RWPE2 (cell line): ENCODE results near the gene GSK3B.

Experiments used
- ATAC-seq: fragments of 200-7000 bp; cut with Tn5 transposase; 3 replicates; pipeline ENCODE4 v1.9.1; 2021; ENCODE audit warnings: low read depth
- DNase-seq: peaks from one replicate; pipeline ENCODE4 v3.0.0-alpha.2; 2020; ENCODE audit warnings: low spot score
- H3K27ac ChIP-seq: fragments of 450-650 bp; 2 replicates; pipeline ENCODE4 v1.5.1; 2017; ENCODE audit warnings: mild to moderate bottlenecking; ENCODE audit not compliant: poor library complexity, severe bottlenecking
- H3K27me3 ChIP-seq: fragments of 250-450 bp; sonication (Bioruptor Pico); 2 replicates; pipeline ENCODE4 v1.5.1; 2021; ENCODE audit warnings: mild to moderate bottlenecking, moderate library complexity; ENCODE audit not compliant: insufficient read depth, poor library complexity, severe bottlenecking
- H3K36me3 ChIP-seq: fragments of 250-450 bp; sonication (Bioruptor Pico); 2 replicates; pipeline ENCODE4 v1.5.1; 2020; ENCODE audit warnings: low read depth, mild to moderate bottlenecking, moderate library complexity
- H3K4me1 ChIP-seq: fragments of 250-450 bp; sonication (Bioruptor Pico); 2 replicates; pipeline ENCODE4 v1.5.1; 2021; ENCODE audit warnings: mild to moderate bottlenecking, moderate library complexity; ENCODE audit not compliant: insufficient read depth, poor library complexity, severe bottlenecking
- H3K4me3 ChIP-seq: fragments of 250-450 bp; sonication (Bioruptor Pico); 2 replicates; pipeline ENCODE4 v1.5.1; 2021; ENCODE audit warnings: mild to moderate bottlenecking, moderate library complexity; ENCODE audit not compliant: severe bottlenecking
- H3K9me3 ChIP-seq: fragments of 250-450 bp; sonication (Bioruptor Pico); 2 replicates; pipeline ENCODE4 v1.5.1; 2021; ENCODE audit warnings: mild to moderate bottlenecking, moderate library complexity; ENCODE audit not compliant: severe bottlenecking
- TF ChIP-seq, protein P1 (sequence below): fragments of 450-650 bp; IDR thresholded peaks from one replicate; pipeline ENCODE4 v1.5.1; 2017; ENCODE audit warnings: mild to moderate bottlenecking, moderate library complexity; ENCODE audit not compliant: poor library complexity, severe bottlenecking

The GSK3B gene

DNA sequence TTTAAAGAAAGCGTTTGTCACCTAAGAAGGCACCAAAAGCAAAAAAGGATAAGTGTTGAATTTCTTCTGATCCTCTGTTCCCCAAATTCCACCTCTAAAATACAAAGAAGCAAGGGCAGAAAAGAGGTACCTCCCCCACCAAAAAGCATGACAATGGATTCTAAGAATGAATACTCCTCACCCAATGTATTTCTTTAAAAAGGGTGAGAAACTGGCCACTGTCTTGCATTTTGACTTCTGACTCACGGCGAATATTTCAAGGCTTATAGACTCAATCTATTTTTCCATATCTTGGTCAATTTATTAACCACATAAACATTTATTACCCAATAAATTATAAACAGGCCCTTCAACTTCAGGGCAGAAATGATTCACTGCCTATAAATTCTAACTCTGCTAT, 181.2 kb downstream of the GSK3B start:
- Histone ChIP-seq H3K4me1 (peaks cover 5% of the 10 kb centered on the region), H3K27ac (peak overlapping the region; percentile 2), H3K4me3 (no peak overlapping the region), H3K27me3 (no peaks in the 10 kb centered on the region), H3K9me3 (no peaks in the 10 kb centered on the region), H3K36me3 (peaks cover 89% of the 10 kb centered on the region)
- no peak for DNase-seq
- peak; percentile 65 for ATAC-seq
- TF ChIP-seq, protein P1, sequence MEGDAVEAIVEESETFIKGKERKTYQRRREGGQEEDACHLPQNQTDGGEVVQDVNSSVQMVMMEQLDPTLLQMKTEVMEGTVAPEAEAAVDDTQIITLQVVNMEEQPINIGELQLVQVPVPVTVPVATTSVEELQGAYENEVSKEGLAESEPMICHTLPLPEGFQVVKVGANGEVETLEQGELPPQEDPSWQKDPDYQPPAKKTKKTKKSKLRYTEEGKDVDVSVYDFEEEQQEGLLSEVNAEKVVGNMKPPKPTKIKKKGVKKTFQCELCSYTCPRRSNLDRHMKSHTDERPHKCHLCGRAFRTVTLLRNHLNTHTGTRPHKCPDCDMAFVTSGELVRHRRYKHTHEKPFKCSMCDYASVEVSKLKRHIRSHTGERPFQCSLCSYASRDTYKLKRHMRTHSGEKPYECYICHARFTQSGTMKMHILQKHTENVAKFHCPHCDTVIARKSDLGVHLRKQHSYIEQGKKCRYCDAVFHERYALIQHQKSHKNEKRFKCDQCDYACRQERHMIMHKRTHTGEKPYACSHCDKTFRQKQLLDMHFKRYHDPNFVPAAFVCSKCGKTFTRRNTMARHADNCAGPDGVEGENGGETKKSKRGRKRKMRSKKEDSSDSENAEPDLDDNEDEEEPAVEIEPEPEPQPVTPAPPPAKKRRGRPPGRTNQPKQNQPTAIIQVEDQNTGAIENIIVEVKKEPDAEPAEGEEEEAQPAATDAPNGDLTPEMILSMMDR = no peak

DNA sequence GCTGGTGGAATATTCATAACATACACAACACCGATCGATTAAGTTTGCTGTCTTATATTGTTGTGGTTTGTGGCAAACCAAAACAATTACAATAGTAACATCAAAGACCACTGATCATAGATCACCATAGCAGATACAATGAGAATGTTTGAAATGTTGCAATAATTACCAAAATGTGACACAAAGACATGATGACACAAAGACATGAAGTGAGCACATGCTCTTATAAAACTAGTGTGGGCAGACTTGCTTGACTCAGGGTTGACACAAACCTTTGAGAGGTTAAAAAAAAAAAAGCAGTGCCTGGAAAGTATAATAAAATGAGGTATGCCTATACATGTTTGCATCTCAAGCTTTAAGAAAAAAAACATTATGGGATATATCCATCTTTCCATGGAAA, 182.0 kb downstream of the GSK3B start:
- H3K27ac ChIP-seq = no peak overlapping the region
- peaks cover 93% of the 10 kb centered on the region for H3K36me3 ChIP-seq
- no peak overlapping the region for H3K4me3 ChIP-seq
- DNase-seq (no peak), ATAC-seq (no peak)
- H3K27me3 ChIP-seq = no peaks in the 10 kb centered on the region
- H3K9me3 ChIP-seq = no peaks in the 10 kb centered on the region
- TF ChIP-seq, protein P1 = no peak
- H3K4me1 ChIP-seq = peaks cover 5% of the 10 kb centered on the region

DNA sequence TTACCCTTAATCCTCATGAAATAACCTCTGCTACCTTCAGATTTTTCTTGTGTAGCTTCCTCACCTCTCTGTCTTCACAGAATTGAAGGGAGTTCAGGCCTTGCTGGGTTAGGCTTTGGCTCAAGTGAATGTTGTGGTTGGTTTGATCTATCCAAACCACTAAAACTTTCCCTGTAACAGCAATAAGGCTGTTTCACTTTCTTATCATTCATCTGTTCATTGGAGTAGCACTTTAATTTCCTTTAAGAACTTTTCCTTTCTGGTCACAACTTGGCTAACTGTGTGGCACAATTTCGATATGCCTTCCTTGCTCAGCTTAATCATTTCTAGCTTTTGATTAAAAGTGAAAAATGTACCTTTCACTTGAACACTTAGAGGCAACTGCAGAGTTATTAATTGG, 182.5 kb downstream of the GSK3B start:
- Histone ChIP-seq H3K4me1 (peaks cover 5% of the 10 kb centered on the region), H3K27me3 (no peaks in the 10 kb centered on the region), H3K36me3 (peaks cover 93% of the 10 kb centered on the region), H3K27ac (no peak overlapping the region), H3K4me3 (no peak overlapping the region), H3K9me3 (no peaks in the 10 kb centered on the region)
- DNase-seq (no peak), ATAC-seq (no peak)
- TF ChIP-seq, protein P1 = no peak

DNA sequence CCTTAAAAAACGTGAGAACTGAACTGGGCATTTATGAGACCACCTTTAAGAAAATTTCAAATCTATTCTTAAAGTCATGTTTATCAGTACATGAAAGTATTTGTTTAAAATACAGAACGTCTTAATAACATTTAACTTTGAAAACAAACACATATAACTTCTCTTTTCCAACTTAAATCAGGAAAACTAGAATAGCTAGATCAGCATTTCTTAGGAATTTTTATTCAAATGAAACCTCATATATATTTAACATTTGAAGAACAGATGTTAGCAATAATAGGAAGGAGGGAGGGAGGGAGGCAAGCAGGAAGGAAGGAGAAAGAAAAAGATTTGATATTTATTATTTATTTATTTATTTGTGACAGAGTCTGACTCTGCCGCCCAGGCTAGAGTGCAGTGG, 192.2 kb downstream of the GSK3B start:
- ATAC-seq (no peak), DNase-seq (no peak)
- Histone ChIP-seq H3K4me3 (no peak overlapping the region), H3K9me3 (no peaks in the 10 kb centered on the region), H3K27ac (no peak overlapping the region), H3K36me3 (peaks cover 89% of the 10 kb centered on the region), H3K27me3 (no peaks in the 10 kb centered on the region), H3K4me1 (no peaks in the 10 kb centered on the region)
- TF ChIP-seq, protein P1 = no peak

DNA sequence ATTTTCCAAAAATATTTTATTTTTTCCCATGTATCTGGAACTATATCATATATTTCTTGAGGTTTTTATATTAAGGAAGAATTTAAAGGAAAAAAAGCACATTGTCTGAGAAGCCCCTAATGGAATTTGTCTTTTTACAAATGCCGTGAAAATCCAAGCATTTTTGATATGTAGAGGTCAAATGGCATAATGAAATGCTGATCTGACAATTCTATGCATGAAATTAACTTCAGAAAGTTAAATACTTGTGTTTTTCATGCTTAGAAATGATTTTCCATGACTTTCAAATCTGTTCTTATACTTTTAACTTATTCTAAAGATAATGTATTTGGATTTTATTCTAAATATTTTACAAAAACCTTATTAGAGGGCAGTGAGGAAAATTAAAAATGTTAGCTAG, 193.1 kb downstream of the GSK3B start:
- no peaks in the 10 kb centered on the region for H3K9me3 ChIP-seq
- H3K27ac ChIP-seq = no peak overlapping the region
- TF ChIP-seq, protein P1 = no peak
- no peak overlapping the region for H3K4me3 ChIP-seq
- peaks cover 89% of the 10 kb centered on the region for H3K36me3 ChIP-seq
- DNase-seq (no peak), ATAC-seq (no peak)
- H3K27me3 ChIP-seq = no peaks in the 10 kb centered on the region
- H3K4me1 ChIP-seq = no peaks in the 10 kb centered on the region
